Measurements from ENCODE around the gene PEAK1.
"Not testable (repeated sequence)": the region's sequence is repeated elsewhere in the genome, so short reads cannot be mapped to it uniquely, and the experiment has no call there.

Gene PEAK1

DNA sequence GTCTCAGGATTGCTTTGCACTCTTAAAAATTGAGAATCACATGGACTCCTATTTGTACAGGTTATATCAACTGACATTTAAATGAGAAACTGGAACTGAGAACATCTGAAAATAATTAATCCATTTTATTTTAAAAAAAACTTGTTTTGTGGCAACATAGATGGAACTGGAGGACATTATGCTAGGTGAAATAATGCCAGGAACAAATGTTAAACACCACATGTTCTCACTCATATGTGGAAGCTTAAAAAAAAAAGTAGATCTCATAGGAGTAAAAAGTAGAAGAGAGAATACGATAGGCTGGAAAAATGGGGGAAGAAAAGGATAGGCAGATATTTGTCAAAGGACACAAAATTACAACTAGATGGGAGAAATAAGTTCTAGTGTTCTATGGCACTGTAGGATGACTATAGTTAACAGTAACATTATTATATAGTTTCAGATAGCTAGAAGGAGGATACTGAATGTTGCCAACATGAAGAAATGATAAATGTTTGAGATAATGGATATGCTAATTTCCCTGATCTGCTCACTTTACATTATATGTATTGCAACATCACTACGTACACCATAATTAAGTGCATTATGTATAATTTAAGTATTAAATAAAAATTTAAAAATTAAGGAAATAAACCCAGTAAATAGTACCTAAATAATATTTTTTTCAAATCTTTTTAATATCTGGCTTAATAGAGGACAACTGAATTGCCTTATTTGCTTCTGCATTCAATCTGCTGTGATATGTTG, 248.5 kb downstream of the PEAK1 start:
- no peak for DNase-seq

DNA sequence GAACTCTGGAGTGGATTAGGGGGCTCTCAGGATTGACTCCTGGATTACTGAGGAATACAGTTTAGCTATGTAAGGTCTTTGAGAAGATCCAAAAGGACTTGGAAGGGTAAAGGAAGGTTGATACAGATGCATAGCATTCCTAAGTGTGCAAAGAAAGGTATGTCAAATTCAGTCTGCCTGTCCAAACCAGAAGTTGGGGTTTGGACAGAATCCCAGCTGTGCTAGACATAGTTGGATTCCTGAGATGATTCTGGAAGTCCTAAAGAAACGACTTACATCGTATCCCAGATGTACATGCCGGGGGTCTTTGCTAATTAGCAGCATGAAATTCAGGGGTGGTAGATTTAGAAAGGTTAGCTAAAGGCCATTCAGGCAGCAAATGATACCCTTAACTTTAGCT, 251.3 kb downstream of the PEAK1 start:
- no peak for DNase-seq

DNA sequence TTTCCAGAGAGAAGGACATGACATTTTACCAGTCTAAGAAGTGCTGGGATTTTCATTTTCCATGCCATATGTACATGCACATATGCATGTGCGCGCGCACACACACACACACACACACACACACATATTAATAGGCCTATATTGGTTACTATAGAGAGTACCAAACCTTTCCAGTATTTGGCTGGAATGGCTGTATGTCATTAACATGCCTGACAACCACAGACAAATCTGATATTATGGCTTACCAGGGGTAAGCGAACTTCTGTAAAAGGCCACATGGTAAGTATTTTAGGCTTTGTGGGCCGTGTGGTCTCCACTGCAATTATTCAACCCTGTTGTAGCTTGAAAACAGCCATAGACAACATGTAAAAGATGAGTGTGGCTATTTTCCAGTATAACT, 251.8 kb downstream of the PEAK1 start:
- no peak for DNase-seq

DNA sequence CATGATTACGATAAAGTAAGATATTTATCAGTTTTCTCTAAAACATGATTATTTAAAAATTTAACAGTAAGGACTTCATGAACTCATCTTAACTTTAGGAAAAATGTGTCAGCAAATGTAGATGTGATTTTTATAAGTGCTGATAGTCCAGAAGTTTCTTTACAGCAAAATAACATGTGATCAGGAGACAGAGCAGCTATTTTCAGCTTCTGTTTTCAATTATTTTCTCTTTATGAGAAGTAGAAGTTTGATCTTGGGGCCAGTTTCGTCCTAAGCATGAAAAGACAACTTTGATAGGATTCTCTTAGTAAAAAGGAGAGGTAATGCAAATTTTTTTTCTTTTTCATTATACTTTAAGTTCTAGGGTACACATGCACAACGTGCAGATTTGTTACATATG, 252.5 kb downstream of the PEAK1 start:
- DNase-seq: no peak

DNA sequence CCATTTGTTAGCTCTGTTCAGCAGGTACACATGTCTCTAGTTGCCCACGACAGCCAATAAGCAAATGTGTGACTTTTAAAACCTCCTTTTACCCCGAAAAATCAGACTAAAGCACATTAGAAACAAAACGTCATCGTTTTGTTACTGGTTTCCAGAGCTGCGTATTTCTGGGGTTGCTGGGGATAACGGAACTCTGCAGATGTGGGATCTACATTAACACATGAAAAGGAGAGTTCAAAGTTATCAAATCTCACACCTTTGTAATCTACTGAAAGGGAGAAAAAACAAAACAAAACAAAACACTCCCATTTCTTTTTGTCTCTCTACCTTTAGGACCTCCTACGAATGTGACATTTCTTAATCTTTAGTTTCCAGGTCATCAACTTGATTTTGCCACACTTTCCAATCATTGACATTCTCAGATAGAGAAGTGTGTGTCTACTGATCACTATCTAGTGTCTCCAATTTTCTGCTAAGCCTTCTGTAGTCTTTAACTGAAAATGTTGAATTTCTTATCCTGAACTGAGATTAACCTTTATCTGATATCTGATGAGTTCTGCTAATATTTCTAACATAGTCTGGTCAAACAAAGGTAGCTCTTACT, 256.0 kb downstream of the PEAK1 start:
- DNase-seq: no peak

DNA sequence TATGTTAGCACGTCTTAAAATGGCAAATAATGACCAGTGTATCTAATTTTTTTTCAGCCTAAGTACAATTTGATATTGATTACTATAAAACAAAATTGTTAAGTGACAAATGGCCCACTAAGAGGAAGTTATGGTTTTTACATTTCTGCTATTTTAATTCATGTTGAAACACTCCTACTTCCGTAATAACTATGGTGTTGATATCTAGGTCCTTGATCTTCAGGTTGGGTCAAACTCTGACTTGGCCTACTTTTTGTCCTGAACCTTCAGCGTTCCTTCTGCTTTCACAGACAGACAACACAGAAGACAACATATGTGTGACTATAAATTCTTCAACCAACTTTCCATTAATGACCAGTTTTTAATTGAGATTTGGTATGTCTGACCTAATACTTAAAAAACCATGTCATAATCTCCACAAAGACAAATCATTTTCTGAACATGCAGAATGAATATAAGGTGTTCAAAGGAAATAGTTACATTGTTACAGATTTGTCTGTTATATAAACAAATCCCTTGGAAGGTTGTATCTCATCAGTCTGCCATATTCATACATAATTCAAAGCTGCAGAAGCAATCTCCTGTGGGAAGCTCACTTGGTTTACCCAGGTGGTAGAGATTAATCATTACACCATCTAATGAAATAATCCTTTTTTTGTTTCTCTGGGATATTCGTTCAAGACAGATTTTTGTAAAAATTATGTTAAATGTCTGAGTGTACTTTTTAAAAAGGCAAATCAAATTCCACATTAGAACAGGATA, 256.9 kb downstream of the PEAK1 start:
- DNase-seq: no peak

DNA sequence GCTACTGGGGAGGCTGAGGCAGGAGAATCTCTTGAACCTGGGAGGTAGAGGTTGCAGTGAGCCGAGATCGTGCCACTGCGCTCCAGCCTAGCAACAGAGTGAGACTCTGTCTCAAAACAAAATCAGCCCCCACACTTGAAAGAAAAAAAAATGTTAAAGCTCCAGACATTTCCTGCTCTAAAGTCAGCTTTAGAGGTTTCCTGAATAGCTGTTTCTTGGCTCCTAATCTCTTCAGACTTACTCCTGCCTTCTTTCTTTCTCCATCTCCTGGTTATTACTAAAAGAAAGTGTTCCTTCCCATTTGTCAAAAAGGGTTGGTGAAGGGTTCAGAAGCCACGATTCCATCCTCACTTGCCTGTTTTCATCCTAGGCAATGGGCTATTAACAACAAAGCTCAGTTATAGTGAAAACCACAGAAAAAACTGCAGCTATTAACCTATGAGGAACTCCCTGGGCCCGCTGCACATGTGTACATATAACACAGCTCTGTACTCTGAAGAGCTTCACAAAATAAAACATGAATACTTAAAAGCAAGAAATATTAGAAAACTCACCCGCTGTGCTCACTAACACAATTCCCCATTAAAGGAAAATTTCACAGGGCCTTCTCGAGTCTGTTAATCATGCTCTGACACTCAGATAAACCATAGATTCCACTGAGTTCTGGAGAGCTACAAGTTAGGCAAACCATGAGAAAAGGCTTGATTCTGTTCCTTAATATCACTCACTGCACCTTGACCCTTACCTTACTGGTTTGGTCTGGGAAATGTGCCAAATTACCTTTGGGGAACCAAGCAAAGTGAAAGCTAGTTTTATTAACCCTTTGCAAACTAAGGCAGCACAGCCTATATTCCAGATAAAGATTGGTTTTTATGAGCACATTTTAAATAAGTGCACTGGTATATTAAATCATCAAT, 259.1 kb downstream of the PEAK1 start:
- DNase-seq: no peak

DNA sequence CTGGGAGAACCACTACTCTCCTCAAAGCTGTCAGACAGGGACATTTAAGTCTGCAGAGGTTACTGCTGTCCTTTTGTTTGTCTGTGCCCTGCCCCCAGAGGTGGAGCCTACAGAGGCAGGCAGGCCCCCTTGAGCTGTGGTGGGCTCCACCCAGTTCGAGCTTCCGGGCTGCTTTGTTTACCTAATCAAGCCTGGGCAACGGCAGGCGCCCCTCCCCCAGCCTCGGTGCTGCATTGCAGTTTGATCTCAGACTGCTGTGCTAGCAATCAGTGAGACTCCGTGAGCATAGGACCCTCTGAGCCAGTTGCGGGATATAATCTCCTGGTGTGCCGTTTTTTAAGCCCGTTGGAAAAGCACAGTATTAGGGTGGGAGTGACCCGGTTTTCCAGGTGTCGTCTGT, 263.9 kb downstream of the PEAK1 start:
- not testable (repeated sequence) for DNase-seq

DNA sequence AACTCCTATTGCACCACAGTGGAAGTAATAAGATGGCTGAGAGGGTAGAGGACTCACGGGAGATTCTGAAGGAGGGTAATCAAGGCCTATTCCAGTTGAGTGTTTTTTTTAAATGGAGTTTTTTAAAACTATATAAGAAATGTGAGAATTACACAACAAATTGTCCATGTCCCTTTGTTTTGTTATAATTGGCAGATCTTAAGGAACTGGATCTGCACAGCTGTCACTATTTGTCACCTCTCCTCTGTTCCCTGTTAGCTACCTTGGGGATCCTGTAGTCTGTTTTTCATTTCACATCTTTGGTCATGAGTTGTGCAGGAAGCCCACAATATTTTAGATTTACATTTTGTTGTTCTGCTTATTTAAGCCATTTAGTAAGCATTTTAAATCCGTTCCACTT, 271.7 kb downstream of the PEAK1 start:
- DNase-seq: no peak

DNA sequence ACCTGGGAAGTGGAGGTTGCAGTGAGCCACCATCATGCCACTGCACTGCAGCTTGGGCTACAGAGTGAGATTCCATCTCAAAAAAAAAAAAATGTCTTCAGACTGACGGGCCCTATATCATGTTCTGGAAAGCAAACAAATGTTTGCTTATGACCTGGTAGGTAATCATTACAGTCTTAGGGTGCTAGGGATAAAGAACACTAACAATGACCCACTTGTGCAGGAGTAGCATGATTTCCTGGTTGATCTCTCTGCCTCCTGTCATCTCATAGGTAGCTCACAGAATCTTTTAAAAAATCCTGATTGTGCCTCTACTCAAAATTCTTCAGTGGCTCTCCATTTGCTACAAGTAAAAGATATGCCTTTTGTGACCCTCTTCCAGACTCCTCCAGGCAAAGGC, 274.5 kb downstream of the PEAK1 start:
- no peak for DNase-seq

DNA sequence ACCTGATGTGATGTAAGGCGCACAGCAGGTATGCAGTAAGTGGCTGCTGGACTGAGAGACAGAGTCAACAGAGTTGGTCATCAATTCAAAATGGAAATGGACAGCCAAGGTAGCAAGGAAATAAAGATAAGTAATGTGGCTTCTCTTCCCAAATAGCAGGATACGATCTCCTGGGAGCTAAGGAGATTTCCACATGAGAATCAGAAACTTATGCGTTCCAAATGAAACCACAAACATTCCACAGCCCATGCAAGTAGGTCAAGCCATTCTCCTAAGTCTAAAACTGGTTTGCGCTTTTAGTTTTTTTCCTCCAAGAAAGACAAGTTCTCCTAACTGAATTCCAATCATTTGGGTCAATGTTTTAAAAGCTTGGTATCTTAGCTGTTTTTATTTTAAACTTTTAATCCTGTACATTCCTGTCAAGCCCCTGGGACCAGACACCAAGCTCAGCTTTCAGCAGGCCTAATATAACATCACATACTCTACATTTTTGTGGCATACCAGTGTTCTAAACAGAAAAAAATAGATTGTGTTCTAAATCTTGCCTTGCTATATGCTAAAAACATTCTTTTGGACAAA, 275.3 kb downstream of the PEAK1 start:
- no peak for DNase-seq

DNA sequence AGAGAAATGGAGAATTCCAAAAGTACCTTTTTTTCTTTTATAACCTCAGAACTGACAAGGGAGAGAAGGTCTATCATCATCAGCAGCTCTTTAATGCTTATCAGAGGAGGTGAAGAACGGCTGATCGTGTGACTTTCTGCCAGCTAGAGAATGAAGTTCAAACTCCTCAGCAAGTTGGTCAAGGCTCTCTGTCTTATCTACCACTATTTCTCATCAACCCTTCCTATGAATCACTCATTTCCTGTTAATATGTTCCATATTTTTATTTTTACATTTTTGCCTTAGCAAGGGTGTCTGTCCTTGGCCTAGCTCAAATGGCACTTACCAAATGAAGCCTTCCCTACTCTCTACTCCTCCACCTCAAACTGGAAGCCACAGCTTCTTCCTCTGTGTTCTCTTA, 275.9 kb downstream of the PEAK1 start:
- no peak for DNase-seq

DNA sequence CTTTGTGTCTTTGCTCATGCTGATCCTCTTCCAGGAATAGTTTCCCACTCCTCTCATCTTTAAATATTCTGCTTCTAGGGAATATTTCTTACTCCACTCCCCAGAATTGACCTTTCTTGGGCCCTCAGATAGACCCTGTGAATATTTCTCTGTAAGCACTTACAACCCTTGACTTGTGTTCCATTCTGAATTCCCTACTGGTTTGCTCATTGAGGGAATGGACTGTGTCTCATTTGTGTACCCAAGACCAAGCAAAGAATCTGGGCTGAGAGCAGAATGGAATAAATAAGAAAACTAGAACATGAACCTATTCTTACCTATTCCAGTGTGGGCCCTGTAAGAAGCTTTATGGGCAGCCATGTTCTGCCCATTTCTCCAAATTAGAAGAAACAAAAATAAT, 276.3 kb downstream of the PEAK1 start:
- no peak for DNase-seq

DNA sequence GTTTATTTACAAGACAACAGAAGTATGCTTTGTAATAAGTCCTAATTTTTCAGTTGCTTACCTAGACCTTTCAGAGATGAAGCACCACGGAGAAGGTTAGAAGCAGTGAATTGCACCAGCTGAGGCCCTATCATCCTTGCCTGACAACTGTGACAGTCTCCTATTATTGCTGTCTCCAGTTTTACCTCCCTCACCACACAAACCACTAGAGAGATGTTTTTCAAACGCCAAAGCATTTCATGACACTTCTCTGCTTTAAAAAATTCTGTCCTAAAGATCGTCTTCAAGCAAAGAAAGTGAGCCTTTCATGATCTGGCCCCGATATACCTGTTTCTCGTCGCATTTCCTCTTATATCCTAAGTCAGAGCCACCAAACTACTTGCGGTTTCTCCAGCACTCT, 276.7 kb downstream of the PEAK1 start:
- DNase-seq: no peak

DNA sequence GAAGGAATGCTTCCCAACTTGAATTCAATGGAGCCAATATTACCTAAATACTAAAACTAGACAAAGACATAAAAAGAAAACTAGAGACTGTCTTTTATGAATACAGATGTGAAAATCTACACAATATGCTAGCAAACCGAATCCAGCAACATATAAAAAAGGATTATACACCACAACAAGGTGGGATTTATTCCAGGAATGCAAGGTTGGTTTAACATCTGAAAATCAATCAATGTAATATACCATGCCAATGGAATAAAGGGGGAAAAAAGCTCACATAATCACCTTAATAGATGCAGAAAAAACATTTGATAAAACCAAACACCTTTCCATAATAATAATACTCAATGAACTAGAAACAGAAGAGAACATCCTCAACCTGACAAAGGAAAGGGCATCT, 279.7 kb downstream of the PEAK1 start:
- DNase-seq: no peak

DNA sequence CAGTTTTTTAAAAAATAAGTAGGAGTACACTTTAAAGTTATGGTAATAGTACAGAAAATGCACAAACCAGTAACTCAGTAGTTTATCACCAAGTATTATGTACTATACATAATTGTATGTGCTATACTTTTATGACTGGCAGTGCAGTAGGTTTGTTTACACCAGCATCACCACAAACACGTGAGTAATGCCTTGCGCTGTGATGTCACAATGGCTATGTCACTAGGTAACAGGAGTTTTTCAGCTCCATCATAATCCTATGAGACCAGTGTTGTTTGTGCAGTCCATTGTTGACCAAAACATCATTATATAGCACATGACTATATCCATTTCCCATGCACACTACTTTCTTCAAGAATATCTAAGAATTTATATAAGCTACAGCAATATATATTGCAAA, 280.6 kb downstream of the PEAK1 start:
- DNase-seq: no peak

DNA sequence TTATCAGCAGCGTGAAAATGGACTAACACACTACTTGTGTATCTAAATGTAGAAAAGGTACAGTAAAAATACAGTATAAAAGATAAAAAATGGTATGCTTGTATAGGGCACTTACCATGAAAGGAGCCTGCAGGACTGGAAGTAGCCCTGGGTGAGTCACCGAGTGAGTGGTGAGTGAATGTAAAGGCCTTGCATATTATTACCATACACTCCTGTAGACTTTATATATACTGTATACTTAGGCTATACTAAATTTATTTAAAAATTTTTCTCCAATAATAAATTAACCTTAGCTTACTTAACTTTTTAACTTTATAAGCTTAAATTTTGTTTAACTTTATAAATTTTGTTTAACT, 281.8 kb downstream of the PEAK1 start:
- no peak for DNase-seq

DNA sequence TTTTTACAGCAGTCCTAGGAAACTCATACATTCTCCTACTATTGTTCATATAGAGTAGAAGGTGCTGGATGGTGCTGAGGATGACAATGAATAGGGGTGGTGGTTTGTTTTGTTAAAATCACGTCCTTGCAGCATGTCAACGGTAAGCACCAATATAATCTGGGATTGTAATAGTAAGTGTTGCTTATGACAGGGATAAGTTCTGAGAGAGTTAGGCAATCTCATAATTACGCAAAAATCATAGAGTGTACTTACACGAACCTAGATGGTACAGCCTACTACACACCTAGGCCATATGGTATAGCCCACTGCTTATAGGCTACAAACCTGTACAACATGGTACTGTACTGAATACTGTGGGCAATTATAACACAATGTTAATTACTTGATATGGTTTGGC, 284.7 kb downstream of the PEAK1 start:
- DNase-seq: no peak

DNA sequence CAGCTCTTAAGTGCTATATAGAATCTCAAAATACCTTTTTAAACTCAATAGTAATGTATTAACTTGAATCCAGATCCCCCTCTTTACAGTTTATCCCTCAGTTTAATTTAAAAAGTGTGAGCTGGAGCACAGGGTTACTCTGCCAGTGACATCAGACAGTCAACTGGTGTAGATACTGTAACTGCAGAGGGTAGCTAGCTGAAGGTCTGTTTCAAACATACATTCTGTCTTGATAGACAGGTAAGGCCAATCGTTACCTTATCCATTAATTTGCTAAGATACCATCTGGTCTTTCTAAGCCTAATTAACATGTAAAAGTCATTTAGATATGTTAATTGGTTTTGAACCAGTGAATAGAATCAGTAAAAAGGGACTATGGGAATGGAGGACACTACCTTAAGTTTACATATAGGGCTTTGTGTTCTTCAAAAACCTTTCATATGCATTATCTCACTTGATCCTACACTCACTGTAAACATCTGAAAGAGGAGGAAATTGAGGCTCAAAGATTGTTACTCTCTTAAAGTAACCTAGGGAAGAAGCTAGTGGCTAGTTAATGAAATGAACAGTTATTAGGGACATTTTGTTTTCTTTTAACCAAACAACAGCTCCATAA, 289.5 kb downstream of the PEAK1 start:
- DNase-seq: no peak

DNA sequence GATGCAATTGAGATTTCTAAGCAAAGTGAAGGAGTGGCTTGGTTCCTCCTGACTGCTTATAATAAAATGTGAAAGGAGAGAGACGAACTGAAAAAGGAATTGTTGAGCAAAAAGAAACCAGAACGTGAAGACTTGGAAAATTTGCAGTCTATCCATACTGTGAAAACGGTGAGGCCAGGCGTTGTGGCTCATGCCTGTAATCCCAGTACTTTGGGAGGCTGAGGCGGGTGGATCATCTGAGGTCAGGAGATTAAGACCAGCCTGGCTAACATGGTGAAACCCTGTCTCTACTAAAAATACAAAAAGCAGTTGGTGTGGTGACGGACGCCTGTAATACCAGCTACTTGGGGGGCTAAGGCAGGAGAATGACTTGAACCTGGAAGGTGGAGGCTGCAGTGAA, 292.3 kb downstream of the PEAK1 start:
- no peak for DNase-seq

DNA sequence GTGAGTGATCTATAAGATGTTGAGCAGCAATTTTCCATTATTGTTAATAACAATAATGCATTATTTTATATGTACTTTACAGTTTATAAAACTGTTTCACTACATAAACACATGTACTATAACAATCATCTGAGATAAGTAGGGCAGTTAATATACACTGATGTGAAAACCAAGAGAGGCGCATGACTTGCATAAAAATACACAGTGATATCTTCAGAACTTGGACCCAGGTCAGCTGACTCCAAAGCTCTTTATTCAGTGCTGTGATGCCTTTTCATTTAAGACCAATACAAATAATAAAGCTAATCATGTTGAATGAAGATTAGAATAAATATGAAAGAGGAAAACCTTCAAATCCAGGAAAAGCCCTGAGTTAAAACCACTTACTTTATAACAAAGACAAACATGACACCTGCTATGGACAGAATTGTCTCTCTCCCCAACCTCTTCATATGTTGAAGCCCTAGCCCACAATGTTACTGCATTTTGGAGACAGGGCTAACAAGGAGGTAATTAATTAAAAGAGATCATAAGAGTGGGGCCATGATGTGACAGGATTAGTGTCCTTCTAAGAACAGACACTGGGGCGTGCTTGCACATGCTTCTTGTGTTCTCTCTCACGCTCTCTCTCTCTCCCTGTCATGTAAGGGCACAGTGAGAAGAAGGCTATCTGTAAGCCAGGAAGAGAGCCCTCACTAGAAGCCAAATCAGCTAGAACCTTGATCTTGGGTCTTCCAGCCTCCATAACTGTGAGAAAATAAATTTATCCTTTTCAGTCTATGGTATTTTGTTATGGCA, 293.2 kb downstream of the PEAK1 start:
- no peak for DNase-seq

DNA sequence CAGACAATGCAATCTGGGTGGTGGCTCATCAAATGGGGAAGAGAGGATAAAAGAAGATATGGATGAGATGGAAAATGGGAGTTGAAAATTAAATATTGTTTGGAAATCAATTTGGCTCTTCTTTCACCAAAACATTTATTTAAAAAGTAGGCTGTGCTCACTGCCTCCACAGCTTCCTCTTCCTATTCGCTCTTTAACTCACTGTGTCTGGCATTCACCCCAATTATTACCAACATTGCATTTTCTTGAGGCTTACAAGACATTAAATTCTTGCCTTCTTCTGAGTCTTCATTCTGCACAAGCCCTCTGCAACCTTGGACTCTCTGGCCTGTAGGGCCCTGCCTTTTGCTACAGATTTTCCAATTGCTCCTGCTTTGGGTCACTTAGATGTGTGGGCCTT, 296.1 kb downstream of the PEAK1 start:
- no peak for DNase-seq
